Right lobe of liver (tissue), 4 donors: Measurements from ENCODE around the gene KRTAP4-5.

Experiments
- CTCF ChIP-seq, 4 donors: fragments of 200-600 bp in 3 of 4; fragments of 450-650 bp in 1 of 4; IDR thresholded peaks; one replicate each; pipeline versions ENCODE4 v1.5.1 to v1.8.0; 2016 to 2022; ENCODE audit warnings: antibody characterized with exemption in 4 of 4, mild to moderate bottlenecking in 2 of 4
- POLR2A ChIP-seq: fragments of 450-650 bp; IDR thresholded peaks from one replicate; pipeline ENCODE4 v1.6.1; 2017; ENCODE audit warnings: antibody characterized with exemption, mild to moderate bottlenecking
- donor health status: DM: no; HTN: no; CAD: no.
- donor health status: DM: no; HTN: no; CAD: no.
- donor health status: DM: no; HTN: yes; CAD: no.

- TF ChIP-seq CTCF (IDR thresholded peaks at IDR 0.05) (no peak), POLR2A (no peak)
These were observed 40.7 kb upstream of the KRTAP4-5 start for GRCh38 chr17:41190328-41190727.
